ENCODE results near the gene RAB22A. TPM values are rescaled to one million over a fixed set of nuclear protein-coding genes. Genes with fewer than 3 reads are reported as not detected.

RAB22A gene
- polyA plus RNA-seq, 1 experiment: 14.9 TPM

DNA sequence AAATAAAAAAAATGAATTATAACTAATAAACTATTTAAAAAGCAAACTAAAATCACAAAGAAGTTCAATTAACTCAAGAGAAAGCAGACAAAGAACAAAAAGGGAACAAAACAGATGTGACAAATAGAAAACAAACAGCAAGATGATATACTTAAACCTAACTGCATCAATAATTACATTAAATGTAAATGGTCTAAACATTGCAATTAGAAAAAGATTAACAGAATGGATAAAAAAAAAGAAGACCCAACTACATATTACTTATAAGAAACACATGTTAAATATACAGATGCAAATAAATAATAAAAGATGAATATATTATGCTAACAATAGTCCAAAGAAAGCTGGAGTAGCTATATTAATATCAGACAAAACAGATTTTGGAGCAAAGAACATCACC lies 35.1 kb upstream of the RAB22A start:
- CTCF ChIA-PET: interaction anchor here (0.6 kb wide), 1 partner anchor 18 kb away, joined by 5 read pairs; no protein-coding TSS in a partner anchor
- DNase-seq (ENCODE audit: low read depth, low spot score): no peak
- POLR2A ChIA-PET: no interaction called here
- Histone ChIP-seq H3K27ac (ENCODE audit: low read depth, low read length) (no peak overlapping the region), H3K4me3 (ENCODE audit: low read depth, low read length) (no peak overlapping the region), H3K27me3 (ENCODE audit: control insufficient read depth, insufficient read depth, low read length) (no peaks in the 10 kb centered on the region), H3K9me3 (ENCODE audit: control insufficient read depth, insufficient read depth, low read length) (peaks cover 3% of the 10 kb centered on the region; the same call in 1 of the 2 replicates)
- no peak for TF ChIP-seq CTCF (IDR thresholded peaks at IDR 0.05; ENCODE audit: low read depth, low read length)

DNA sequence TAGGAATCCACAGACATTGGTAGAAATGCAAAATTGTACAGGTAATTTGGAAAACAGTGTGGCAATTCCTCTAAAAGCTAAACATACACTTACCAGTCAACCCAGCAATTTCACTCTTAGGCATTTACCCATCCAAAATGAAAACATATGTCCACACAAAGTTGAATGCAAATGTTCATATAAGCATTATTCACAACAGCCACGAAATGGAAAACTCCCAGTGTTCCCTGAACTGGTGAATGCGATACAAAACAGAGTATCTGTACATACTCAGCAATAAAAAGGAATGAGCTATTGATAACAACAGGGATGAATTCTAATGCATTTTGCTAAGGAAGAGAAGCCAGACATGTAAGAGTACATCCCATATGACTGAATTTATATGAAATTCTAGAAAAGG lies 32.4 kb upstream of the RAB22A start:
- POLR2A ChIA-PET: no interaction called here
- Histone ChIP-seq H3K9me3 (ENCODE audit: control insufficient read depth, insufficient read depth, low read length) (peaks cover 3% of the 10 kb centered on the region; the same call in 1 of the 2 replicates), H3K4me3 (ENCODE audit: low read depth, low read length) (no peak overlapping the region), H3K27ac (ENCODE audit: low read depth, low read length) (no peak overlapping the region), H3K27me3 (ENCODE audit: control insufficient read depth, insufficient read depth, low read length) (no peaks in the 10 kb centered on the region)
- DNase-seq (ENCODE audit: low read depth, low spot score): no peak
- CTCF ChIA-PET: no interaction called here
- TF ChIP-seq CTCF (IDR thresholded peaks at IDR 0.05; ENCODE audit: low read depth, low read length): no peak

DNA sequence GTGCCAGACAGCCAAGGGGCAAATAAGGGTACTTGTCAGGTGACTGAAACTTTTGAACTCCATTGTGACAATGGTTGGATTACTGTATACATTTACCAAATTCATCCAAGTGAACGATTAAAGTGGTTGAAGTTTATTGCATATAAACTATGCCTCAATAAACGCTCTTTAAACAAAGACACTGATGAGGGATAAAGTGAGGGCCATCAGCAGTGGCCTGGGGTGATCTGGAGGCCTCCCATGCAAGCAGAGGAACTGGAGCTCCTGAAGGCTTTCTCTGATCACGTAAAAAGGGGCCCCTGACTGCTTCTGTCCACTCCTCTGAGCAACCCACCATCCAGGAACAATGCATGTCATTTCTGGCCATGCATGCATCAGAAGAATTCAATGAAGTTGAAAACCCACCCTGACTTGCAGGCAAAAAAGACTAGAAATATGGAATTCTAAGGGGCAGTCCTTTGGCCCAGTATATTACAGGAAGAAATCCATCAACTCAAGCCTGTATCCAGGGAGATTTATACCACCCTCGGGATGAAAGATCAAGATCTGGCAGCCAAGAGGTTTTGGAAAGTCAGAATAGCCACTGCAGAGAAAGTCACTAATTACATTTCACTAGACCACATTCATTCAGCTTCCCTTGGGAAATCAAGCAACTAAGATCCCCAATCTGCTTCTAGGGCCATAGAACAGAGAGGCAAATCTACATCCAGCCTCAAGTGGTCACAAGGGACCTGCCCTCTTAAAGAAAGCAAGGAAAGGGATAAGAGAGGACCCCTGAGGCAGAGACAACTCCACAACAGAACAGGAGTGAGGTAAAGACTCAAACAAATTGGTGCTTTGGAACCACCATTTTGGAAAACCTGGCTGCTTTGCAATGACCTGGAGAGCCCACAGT lies 31.7 kb upstream of the RAB22A start:
- Histone ChIP-seq H3K27ac (ENCODE audit: low read depth, low read length) (no peak overlapping the region), H3K27me3 (ENCODE audit: control insufficient read depth, insufficient read depth, low read length) (no peaks in the 10 kb centered on the region), H3K9me3 (ENCODE audit: control insufficient read depth, insufficient read depth, low read length) (peaks cover 3% of the 10 kb centered on the region; the same call in 1 of the 2 replicates), H3K4me3 (ENCODE audit: low read depth, low read length) (no peak overlapping the region)
- POLR2A ChIA-PET: no interaction called here
- TF ChIP-seq CTCF (IDR thresholded peaks at IDR 0.05; ENCODE audit: low read depth, low read length): no peak
- CTCF ChIA-PET: interaction anchor here (0.9 kb wide), 1 partner anchor 40 kb away, joined by 3 read pairs; no protein-coding TSS in a partner anchor
- DNase-seq (ENCODE audit: low read depth, low spot score): no peak

DNA sequence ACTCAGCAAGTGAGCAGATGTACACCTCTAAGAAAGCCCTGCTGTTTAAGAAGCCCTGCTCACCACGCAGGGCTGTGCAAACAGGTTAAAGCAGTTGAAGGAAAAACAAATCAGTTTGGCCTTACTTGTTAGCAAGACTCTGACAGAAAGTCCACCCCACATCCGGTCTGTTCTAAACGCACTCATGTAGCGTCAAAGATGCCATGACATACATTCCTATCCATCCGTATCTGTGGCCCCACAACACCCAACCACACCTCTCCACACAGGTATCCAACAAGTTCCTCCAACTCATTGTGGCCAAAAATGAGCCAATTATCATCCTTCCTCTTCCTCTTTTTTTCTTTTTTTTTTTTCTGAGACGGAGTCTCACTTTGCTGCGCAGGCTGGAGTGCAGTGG lies 22.8 kb upstream of the RAB22A start:
- DNase-seq (ENCODE audit: low read depth, low spot score): no peak
- no peak for TF ChIP-seq CTCF (IDR thresholded peaks at IDR 0.05; ENCODE audit: low read depth, low read length)
- CTCF ChIA-PET: interaction anchor here (0.7 kb wide), 1 partner anchor 474 kb away, joined by 3 read pairs; no protein-coding TSS in a partner anchor
- no peak overlapping the region for H3K4me3 ChIP-seq (ENCODE audit: low read depth, low read length)
- POLR2A ChIA-PET: no interaction called here
- H3K27ac ChIP-seq (ENCODE audit: low read depth, low read length): no peak overlapping the region
- no peaks in the 10 kb centered on the region for H3K9me3 ChIP-seq (ENCODE audit: control insufficient read depth, insufficient read depth, low read length)
- H3K27me3 ChIP-seq (ENCODE audit: control insufficient read depth, insufficient read depth, low read length): no peaks in the 10 kb centered on the region

DNA sequence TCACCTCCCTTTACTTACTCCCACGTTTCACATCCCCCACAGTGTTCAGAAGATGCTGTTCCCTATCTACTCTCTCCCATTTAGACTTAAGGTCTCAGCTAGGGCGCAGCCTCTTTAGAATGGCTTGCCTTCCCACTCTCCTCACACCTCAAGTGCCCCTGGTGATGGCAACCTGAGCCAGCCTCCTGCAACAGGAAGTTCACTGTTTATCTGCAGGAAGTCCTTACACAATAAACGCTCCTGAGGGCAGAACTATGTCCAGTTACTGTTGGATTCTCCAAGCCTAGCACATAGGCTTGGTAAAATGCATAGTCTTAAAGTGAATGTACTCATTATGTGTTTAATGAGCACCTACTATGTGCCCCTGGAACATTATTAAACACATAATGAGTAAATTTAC lies 21.9 kb upstream of the RAB22A start:
- Histone ChIP-seq H3K27me3 (ENCODE audit: control insufficient read depth, insufficient read depth, low read length) (no peaks in the 10 kb centered on the region), H3K27ac (ENCODE audit: low read depth, low read length) (no peak overlapping the region), H3K9me3 (ENCODE audit: control insufficient read depth, insufficient read depth, low read length) (no peaks in the 10 kb centered on the region), H3K4me3 (ENCODE audit: low read depth, low read length) (no peak overlapping the region)
- DNase-seq (ENCODE audit: low read depth, low spot score): no peak
- CTCF ChIA-PET: interaction anchor here (0.7 kb wide), 1 partner anchor 473 kb away, joined by 3 read pairs; no protein-coding TSS in a partner anchor
- POLR2A ChIA-PET: no interaction called here
- no peak for TF ChIP-seq CTCF (IDR thresholded peaks at IDR 0.05; ENCODE audit: low read depth, low read length)
